ENCODE measurements around the gene DCXR.

Gene DCXR

DNA sequence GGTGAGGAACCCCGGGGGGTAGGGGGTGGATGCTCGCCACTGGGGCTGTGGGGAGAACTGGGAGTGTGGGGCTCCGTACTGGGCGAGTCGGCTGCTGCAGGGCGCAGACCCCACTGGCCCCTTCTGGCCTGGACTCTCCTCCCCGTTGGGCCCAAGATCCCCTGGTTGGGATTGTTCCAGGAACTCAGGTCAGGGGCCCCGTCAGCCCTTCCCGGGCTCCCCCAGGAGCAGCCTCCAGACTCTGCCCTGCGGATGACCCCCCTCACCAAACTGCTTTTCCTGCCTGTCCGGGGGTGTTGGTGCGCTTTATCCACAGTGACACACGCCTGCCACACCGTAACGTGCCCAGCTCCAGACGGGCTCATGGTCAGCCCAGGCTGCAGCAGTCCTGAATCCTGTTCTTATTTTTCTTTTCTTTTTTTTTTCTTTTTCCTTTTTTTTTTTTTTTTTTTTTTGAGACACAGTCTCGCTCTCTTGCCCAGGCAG, 35.9 kb downstream of the DCXR start:
- FAIRE-seq = no peak
- DNase-seq (ENCODE audit: insufficient read length, low spot score) = no peak

DNA sequence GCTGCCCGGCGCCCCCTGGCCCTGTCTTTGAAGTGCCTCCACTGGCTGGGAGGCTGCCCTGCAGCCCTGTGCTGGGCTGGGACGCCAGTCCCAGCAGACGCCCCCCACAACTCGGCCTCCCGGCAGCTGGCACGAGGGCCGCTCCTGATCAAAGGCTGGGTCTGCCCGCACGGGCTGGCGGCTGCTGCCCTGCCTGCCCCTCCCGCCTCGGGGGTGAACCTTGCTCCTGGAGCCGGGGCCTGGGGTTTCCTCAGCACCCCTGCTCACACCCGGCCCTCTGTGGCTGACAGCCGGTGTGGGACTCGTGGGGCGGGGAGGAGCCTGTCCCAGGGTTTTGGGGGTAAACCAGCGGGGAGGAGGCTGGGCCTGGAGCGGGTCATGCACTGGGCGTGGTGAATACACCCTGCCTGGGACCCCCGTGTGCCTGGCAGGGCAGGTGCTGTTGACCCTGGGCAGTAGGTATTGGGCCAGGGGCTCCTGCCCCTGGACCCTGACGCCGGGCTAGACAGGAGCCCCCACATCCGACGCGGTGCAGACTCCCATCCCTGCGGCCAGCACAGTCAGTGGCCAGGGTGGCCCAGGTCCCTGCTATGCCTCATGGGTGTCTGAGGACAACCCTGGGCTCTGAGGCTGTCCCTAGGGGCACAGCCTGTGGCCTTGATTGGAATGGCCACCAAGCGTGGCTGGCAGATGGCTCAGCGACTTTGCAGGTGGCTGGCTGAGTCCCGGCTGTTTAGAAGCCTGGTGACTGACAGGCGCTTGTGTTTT, 36.5 kb downstream of the DCXR start:
- no peak for DNase-seq (ENCODE audit: insufficient read length, low spot score)

DNA sequence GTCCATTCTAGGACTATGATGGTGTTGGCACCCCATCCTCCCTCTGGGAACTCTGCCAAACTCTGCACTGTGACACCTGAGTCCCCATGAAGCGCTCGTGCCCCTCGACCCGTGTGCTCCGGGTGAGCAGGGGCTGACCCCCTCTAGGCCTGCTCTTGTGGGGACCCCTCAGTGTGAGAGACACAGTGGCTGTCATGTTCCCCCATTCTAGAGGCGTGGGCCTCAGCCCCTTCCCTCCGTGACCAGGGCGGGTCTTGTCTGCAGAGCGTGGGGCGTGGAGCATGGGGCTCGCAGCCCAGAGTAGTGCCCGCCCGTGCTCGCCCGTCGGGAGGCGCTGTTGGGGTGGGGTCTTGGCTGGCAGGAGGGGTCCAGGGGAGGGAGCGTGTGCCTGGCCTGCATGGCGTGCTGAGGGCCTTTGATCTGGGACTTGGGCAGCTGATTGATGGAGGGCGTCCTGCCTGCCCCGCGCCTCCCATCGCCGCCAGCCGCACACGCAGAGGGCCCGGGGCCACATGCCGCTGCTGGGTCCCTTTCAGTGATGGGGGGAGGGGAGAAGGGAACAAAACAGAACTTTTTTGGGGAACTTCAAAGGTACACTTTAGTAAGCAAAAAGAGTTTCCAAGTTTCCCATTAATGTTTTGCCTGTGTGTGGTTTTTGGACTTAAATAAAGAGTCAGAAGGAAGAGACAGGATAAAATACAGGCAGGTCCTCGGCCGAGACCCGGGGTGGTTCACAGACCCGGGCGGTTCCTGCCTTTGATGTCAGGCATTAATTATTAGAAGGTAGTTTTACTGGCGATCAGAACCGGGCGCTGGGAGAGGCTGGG, 37.3 kb downstream of the DCXR start:
- no peak for DNase-seq (ENCODE audit: insufficient read length, low spot score)
- FAIRE-seq = no peak

More for the DNA sequence above, 36.5 kb downstream of the DCXR start:
- no peak for FAIRE-seq

DNA sequence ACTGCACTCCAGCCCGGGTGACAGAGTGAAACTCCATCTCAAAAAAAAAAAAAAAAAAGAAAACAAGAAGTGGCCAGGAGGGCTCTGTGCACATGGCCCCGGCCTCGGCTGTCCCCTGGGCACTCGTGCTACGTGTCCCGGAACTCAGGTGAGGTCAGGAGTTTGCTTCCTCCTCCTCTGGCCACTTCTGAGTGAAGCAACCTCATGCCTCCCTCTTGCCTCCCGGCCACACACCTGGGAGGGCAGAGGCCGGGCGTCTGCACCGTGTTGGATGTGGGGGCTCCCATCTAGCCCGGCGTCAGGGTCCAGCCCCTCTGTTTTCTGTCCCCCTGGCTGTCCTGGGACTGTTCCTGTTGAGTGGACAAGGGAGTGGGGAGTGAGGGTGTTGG, 37.9 kb downstream of the DCXR start:
- DNase-seq (ENCODE audit: insufficient read length, low spot score) = no peak
- no peak for FAIRE-seq

DNA sequence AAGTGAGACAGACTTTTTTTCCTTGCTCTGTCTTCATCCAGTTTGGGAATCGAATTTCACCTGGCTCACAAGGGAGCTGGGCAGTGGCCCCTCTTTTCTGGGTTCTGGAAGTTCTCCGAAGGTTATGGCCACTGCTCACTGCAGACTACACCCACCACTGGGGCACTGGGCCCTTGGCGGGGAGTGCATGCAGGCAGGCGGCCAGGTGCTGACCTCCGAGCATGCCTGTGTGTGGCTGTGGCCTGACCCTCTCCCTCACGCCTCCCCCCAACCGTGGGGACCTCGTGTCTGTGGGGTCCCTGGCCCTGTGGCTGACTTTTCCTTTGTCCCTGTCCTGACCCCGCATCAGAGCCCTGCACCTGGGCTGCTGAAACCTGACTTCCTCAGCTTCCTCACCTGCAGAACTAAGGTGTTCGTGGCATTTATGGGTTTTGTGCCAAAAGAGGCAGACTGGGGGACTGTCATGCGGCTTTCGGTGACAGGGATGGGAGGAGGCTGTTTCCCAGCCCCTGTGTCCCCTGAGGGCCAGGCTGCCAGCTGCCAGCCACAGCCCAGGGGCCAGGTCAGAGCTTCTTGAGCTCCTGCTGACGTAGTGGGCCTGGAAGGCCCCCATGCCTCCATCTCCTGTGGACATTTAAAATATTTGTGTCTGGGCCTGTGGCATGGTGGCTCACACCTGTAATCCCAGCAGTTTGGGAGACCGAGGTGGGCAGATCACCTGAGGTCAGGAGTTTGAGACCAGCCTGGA, 38.6 kb downstream of the DCXR start:
- DNase-seq (ENCODE audit: insufficient read length, low spot score) (no peak), FAIRE-seq (no peak)

DNA sequence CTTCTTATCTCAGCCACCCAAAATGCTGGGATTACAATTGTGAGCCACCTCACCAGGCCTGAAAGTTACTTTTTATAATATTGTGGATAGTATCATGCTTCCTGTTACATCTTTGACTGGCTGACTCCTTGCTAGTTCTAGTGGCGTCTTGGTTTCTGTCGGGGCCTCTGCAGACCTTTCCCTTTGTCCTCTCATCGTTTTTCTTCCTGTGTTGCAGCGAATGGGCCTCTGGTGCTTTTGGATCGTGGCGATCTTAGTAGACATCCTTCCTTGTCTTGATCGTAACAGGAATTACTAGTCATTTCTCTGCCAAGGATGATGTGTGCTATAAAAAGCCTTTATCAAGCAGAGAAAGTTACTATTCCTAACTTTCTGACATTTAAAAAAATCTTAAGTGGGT, 39.3 kb downstream of the DCXR start:
- FAIRE-seq (no peak), DNase-seq (ENCODE audit: insufficient read length, low spot score) (no peak)

DNA sequence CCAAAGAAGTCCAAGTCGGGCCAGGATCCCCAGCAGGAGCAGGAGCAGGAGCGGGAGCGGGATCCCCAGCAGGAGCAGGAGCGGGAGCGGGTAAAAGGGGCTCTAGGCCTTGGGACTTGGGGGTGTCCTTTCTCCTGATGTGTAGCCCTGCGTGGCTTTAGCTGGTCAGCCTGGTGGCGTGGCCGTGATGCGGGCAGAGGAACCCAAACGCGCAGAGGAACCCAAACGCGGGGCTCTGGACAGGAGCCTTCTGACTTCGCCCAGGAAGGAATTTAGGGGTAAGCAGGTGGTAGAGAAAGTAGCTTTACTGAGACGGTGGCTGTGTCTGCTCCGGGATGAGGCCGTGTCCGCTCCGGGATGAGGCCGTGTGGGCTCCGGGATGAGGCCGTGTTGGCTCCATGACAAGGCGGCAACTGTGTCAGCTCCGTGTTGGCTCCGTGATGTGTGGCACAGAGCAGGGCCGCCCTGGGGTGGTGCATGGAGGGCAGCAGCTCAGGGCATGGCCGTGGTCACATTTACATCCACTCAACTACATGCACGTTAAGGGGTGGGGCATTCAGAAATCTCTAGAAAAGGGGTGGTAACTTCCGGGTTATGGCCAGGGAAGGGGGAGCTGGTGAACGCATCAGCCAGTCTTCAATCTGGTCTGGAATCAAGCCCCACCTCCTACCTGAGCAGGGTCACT, 40.6 kb downstream of the DCXR start:
- FAIRE-seq = no peak

DNA sequence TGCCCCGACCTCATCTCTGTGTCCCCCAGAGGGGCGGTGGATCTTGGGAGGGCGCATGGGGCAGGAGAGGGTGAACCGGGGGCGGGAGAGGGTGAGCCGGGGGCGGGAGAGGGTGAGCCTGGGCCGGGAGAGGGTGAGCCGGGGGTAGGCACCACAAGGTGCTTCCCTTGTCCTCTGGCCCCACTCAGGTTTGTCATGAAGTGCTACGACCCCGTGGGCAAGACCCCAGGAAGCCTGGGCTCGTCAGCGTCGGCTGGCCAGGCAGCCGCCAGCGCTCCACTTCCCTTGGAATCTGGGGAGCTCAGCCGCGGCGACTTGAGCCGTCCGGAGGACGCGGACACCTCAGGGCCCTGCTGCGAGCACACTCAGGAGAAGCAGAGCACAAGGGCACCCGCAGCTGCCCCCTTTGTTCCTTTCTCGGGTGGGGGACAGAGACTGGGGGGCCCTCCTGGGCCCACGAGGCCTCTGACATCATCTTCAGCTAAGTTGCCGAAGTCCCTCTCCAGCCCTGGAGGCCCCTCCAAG, 41.2 kb downstream of the DCXR start:
- DNase-seq (ENCODE audit: insufficient read length, low spot score) (no peak), FAIRE-seq (no peak)

More for the DNA sequence above, 40.6 kb downstream of the DCXR start:
- no peak for DNase-seq (ENCODE audit: insufficient read length, low spot score)

DNA sequence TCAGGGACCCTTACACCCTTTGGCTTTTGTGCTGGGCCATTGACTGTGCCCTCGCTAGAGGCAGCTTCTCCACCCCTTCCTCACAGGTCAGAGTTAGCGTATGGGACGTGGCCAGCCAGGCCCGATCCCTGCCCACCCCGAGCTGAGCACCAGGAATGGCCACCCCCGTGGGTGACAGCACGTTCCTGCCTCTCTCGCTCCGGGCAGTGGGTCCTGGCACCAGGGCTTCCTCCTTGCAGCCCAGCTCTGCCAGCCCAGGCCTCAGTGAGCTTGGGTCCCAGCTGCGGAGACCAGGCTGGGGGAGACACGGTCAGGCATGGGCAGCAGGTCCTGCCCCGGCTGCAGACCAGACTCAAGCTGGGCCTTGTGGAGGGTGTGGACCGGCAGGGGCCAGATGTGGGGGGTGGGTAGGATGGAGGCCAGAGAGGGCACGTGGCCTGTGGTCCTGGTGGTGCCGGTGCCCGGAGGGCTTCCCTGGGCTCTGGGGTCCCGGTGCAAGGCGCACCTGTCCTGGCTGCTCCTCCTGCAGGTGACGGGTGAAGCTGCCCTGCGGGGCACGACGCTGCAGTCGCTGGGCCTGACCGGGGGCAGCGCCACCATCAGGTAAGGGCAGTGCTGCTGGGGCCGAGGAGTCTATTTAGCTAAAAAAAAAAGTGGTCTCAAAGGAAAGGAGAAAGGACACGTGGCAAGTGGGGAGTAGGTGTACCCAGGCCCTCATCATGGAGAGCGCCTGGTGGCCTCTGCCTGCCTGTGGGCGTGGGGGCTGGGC, 41.9 kb downstream of the DCXR start:
- FAIRE-seq = no peak
- DNase-seq (ENCODE audit: insufficient read length, low spot score) = no peak

DNA sequence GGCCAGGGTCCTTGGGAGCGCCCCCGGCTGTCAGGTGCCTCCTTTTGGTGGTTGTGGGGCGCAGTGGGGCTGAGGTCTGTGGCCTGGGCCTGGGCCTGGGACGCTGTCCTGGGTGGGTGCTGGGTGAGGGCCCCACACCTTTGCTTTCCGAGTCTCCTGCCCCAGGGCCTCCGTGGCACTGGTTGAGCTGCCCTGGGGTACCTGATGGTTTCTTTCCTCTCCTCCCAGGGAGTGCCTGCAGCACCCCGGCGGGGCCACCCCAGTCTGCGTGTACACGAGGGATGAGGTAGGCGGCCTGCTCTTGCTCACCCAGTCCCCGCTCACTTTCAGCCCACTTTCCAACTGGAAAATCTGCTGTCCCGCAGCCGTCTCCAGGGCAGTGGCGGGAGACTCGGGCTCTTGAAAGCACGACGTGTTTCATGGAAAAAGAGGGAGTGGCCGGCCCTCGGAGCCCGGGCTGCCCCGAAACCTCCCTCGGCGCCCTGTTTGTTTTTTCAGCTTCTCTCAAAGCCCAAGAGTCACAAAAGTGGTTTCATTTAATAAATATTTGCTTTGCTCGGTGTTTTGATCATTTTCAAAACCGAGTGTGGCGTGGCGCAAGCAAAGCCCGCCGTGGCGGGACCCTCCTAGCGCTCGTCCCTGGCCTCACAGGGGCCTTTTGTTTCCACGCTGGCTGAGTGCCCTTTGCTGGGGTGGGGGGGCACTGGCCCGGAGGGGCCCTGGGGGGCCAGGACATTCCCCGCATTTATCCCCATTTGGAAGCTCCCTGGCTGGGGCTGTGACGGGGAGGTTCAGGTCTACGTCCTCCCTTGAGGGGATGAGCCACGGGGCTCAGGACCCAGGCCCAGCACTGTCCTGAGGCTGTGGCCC, 42.7 kb downstream of the DCXR start:
- no peak for DNase-seq (ENCODE audit: insufficient read length, low spot score)
- no peak for FAIRE-seq

DNA sequence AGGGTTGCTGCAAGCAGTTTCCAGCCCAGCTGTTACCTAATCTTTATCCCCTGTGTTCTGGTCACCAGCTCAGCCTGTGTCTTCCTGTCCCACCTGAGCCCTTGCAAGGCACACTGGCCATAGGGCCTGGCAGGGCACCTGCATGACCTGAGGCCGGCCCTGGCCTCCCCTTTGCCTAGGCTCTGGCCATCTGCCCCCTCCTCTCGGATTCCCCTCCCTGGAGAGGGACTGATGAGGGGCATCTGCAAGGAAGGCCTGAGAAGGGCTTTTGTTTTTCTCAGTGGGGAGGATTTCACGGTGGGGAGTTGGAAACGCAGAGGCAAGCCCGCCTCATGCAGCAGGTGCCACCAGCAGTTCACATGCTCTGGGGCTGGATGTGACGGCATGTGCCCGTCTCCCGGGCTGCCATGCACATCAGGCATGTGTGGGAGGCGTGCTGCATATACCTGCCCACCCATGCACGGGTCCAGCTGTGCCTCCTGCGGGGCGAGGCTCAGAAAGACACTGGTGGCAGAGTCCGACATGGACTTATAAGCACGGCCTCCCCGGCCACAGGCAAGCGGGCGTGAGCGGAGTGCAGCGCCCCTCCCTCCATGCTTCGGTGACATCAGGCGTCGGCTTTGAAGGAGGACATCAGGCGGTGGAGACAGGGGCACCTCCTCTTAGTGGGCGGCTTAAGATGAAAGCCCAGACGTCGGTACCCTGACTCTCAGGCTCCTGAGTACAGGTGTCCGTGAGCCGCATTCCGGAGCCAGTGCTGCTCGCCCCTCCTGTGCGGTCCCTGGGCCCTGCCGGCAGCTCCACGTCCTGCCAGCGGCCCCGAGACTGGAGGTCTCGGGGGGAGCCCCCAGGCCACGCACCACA, 43.5 kb downstream of the DCXR start:
- FAIRE-seq = no peak
- DNase-seq (ENCODE audit: insufficient read length, low spot score) = no peak

DNA sequence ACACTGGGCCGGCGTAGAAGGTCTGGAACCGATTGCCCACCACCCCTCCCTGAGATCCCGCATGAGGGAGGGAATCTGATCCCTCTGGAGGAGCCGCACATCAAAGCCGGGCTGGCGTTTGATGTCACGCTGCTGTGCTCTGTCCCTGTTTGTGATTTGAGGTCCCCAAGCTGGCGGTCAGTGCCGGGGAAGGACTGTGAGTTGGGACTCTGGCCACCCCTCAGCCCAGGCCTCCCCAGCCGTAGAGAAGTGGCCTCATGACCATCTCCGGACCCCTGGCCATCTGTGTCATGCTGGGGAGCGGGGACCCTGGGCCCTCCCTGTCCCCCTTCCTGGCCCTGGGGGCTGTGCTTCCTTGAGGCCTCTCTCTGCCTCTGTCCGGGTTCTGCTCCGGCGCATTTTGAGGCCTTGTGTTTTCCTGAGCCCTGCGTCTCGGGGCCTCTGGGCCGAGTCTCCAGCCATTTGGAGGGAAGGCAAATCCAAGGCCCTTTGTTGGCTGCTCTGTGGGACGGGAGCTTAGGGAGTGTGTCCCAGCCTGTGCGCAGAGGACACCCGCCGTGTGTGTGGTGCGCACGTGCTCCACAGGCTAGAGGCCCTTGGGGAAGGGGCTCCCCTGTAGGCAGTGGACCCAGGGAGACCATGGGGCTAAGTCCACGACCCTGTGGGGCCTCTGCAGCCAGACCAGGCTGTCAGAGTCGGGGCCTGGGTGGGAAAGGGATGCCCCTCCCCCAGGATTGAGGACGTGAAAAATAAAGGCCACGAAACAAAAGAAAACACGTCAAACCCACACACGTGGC, 45.0 kb downstream of the DCXR start:
- FAIRE-seq (no peak), DNase-seq (ENCODE audit: insufficient read length, low spot score) (no peak)

DNA sequence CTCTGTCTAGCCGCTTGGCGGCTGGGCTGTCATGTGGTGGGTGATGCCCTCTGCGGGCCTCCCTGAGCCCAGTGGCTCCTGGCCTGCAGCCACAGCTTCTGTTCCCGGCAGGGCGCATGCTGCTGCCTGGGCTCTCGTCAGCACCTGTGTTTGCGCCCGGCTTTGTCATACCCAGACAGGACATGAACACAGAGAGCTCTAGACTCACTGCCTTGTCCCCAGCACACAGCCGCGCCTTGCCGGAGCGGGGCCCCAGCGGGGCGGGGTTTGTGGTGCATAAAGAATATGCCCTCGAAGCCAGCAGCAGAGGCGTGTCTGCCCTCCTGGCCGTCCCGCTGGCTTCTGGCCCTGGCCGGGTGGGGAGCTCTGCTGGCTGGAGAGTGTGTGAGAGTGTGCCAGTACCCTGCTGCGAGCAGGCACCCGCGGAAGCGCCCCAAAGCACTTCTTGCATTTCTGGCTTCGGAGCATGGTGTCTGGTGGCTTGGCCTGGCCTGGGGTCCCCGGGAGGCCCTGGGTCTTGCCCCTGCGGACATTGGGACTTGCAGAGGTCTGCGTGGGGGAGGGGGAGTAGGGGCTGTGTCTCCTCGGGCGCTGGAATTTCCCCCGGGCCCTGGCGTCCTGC, 45.7 kb downstream of the DCXR start:
- no peak for FAIRE-seq
- DNase-seq (ENCODE audit: insufficient read length, low spot score) = no peak

DNA sequence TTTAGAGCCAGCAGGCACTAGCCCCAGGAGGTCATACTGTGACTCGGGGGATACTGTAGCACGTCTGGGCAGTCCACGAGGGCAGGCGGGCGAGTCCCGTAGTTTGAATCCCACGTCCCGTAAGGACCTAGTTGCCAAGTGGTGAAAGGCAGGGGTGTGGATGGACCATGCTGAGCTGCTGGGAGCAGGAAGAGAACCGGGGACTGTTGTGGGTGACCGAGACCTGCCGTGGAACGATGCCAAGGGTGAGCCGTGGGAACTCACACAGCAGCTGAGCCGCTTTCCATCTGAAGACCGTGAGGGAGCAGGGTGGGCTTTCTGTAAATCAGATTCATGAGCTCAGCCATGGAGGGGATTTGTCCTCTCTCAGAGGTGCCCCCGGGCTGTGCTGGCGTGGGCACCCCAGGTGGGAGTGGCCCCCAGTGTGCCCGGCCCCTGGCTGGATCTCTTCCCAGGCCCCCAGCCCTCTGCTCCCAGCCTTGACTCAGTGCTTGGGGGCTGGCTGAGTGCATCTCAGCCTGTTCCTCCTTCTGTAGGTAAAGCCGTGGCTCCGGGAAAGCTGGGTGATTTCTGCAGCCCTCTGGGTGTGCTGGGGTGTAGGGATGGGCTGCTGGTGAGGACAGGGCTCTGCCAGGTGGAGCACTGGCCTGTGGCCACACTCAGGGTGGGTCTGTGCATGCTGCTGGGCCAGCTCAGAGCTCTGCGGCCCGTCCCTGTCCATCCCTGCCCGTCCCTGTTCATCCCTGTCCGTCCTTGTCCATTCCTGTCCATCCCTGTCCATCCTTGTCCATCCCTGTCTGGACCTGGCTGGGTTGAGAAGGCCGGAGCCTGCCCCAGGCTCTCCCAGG, 46.4 kb downstream of the DCXR start:
- no peak for FAIRE-seq
- DNase-seq (ENCODE audit: insufficient read length, low spot score) = no peak

DNA sequence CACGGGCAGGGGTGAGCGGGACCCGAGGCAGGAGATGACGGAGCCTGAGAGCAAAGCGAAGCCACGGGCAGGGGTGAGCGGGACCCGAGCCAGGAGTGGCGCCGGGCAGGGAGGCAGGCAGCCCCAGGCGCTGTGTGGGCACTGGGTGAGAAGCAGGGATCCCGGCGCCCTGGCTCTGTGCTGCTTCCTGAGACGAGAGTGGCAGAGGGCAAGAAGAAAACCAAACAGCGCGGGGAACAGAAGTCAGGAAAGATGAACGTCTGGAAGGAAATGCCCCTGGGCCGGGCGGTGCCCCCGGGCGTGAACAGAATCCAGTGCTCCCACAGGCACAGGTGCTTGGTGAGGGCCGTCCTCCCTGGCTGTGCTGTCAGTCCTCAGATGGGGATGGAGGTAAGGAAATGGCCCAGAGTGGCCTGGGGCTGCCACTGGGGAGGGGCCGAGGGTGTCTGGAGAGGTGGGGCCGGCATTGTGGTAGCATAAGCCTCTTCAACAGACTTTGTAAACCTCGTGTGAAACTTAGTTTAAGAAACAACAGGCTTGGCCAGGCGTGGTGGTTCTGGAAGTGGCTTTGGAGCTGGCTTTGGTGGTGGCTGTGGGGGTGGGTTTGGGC, 50.2 kb downstream of the DCXR start:
- FAIRE-seq = no peak
- DNase-seq (ENCODE audit: insufficient read length, low spot score) = no peak

All from GM19239 (cell line).